HepG2 (cell line): ENCODE data around the gene ADAR. TPM values are rescaled to one million over a fixed set of nuclear protein-coding genes. Genes with fewer than 3 reads are reported as not detected.

Experiments used
- ARNT2 ChIP-seq: sonication (generic); formaldehyde crosslinking; IDR thresholded peaks from 2 replicates; pipeline ENCODE4 v1.8.0; 2022; ENCODE audit warnings: mild to moderate bottlenecking, low read depth, missing genetic modification reagents, moderate library complexity
- ATF1 ChIP-seq: IDR thresholded peaks from 2 replicates; pipeline ENCODE4 v1.6.1; 2016; ENCODE audit warnings: mild to moderate bottlenecking, control low read depth
- EEA1 ChIP-seq: sonication (generic); formaldehyde crosslinking; IDR thresholded peaks from 2 replicates; pipeline ENCODE4 v1.5.1; 2020; ENCODE audit warnings: mild to moderate bottlenecking, missing genetic modification reagents, borderline replicate concordance
- FLYWCH1 ChIP-seq: sonication (generic); formaldehyde crosslinking; IDR thresholded peaks from 2 replicates; pipeline ENCODE4 v1.8.1; 2023; ENCODE audit warnings: mild to moderate bottlenecking, missing genetic modification reagents
- GZF1 ChIP-seq: sonication (generic); formaldehyde crosslinking; IDR thresholded peaks from 2 replicates; pipeline ENCODE4 v1.5.1; 2020; ENCODE audit warnings: mild to moderate bottlenecking, missing genetic modification reagents
- MXD1 ChIP-seq: sonication (generic); formaldehyde crosslinking; IDR thresholded peaks from 2 replicates; pipeline ENCODE4 v1.4.0; 2020; ENCODE audit warnings: mild to moderate bottlenecking, missing genetic modification reagents
- NR2F6 ChIP-seq, 2 experiments: IDR thresholded peaks; 2 replicates each; pipeline ENCODE4 v1.6.1; 2016; ENCODE audit warnings: antibody characterized with exemption in 1 of 2, mild to moderate bottlenecking in 1 of 2
- SMC3 ChIP-seq: IDR thresholded peaks from 2 replicates; pipeline ENCODE4 v1.6.1; 2011; ENCODE audit warnings: low read length, improper control_type of control experiment
- SRF ChIP-seq: IDR thresholded peaks from 2 replicates; pipeline ENCODE4 v1.6.1; 2011; ENCODE audit warnings: mild to moderate bottlenecking, low read depth, low read length, moderate library complexity
- TCF12 ChIP-seq, 2 experiments: fragments of 450-650 bp in 1 of 2; sonication (generic) in 1 of 2; formaldehyde crosslinking in 1 of 2; IDR thresholded peaks; 2 replicates each; pipeline versions ENCODE4 v1.6.1 to v1.8.0; 2017 to 2022; ENCODE audit warnings: antibody characterized with exemption in 1 of 2, mild to moderate bottlenecking in 1 of 2, missing genetic modification reagents in 1 of 2, moderate library complexity in 1 of 2
- TFDP2 ChIP-seq: sonication (generic); formaldehyde crosslinking; IDR thresholded peaks from 2 replicates; pipeline ENCODE4 v1.4.0; 2020; ENCODE audit warnings: missing genetic modification reagents
- THAP11 ChIP-seq: IDR thresholded peaks from 2 replicates; pipeline ENCODE4 v1.6.1; 2016; ENCODE audit warnings: missing biosample characterization, missing genetic modification reagents
- TMF1 ChIP-seq: sonication (generic); formaldehyde crosslinking; IDR thresholded peaks from 2 replicates; pipeline ENCODE4 v1.8.1; 2022; ENCODE audit warnings: low read depth, missing genetic modification reagents
- TSC22D2 ChIP-seq: sonication (generic); formaldehyde crosslinking; IDR thresholded peaks from 2 replicates; pipeline ENCODE4 v1.5.1; 2020; ENCODE audit warnings: missing genetic modification reagents, mild to moderate bottlenecking, borderline replicate concordance
- ZMAT3 ChIP-seq: sonication (generic); formaldehyde crosslinking; conservative IDR thresholded peaks from 2 replicates; pipeline ENCODE4 v1.7.0; 2021; ENCODE audit warnings: missing genetic modification reagents
- ZNF136 ChIP-seq: sonication (generic); formaldehyde crosslinking; IDR thresholded peaks from 2 replicates; pipeline ENCODE4 v1.8.1; 2022; ENCODE audit warnings: low read depth, mild to moderate bottlenecking, moderate library complexity, missing genetic modification reagents
- ZNF318 ChIP-seq: sonication (generic); formaldehyde crosslinking; IDR thresholded peaks from 2 replicates; pipeline ENCODE4 v1.4.0; 2020; ENCODE audit warnings: mild to moderate bottlenecking, missing genetic modification reagents
- ZNF34 ChIP-seq: sonication (generic); formaldehyde crosslinking; IDR thresholded peaks from 2 replicates; pipeline ENCODE4 v1.4.0; 2020; ENCODE audit warnings: mild to moderate bottlenecking, missing genetic modification reagents, borderline replicate concordance
- ZNF777 ChIP-seq: sonication (generic); formaldehyde crosslinking; IDR thresholded peaks from 2 replicates; pipeline ENCODE4 v1.4.0; 2020; ENCODE audit warnings: missing genetic modification reagents
- ZNF883 ChIP-seq: sonication (generic); formaldehyde crosslinking; IDR thresholded peaks from 2 replicates; pipeline ENCODE4 v1.5.1; 2020; ENCODE audit warnings: mild to moderate bottlenecking, missing genetic modification reagents; ENCODE audit errors: not compliant biosample characterization
- polyA plus RNA-seq, 8 experiments: library from polyadenylated mRNA; depleted of rRNA in 3 of 8; stranded (reverse) in 7 of 8; unstranded in 1 of 8; fragments of >200 nt; fragmentation: Illumina TruSeq in 4 of 8; extraction: Trizol in 4 of 8; gene quantifications; 2 replicates each; pipeline versions ENCODE4 v1.2.1 to v1.2.3, GENCODE V29; 2011 to 2016; ENCODE audit warnings: low read depth in 4 of 8, missing spikeins in 1 of 8, mixed read lengths in 1 of 8; ENCODE audit not compliant: insufficient read depth in 1 of 8
- total RNA-seq, 5 experiments: library from RNA; depleted of rRNA; stranded (reverse); fragments of >200 nt; fragmentation: Illumina TruSeq; extraction: Trizol; gene quantifications; 2 replicates each; pipeline ENCODE4 v1.2.3, GENCODE V29; 2016; ENCODE audit warnings: low read depth in 1 of 5

ADAR gene
- total and polyA plus RNA-seq, 2 of the 13 experiments (the other 11 are each of a cell fraction or from before 2014, with no cell fraction given), result 70.8 to 86.2 TPM

- TF ChIP-seq SRF (0 out of 2 replicates have a peak, but pooled peaks have one; percentile 28), ZNF318 (CRISPR knock-in tag) (peak; percentile 55; the same call in 1 of the 2 replicates), TFDP2 (no peak), SMC3 (no peak), TCF12 (IDR thresholded peaks at IDR 0.05) (no peak), TCF12 (CRISPR knock-in tag; IDR thresholded peaks at IDR 0.05) (no peak), TMF1 (CRISPR knock-in tag) (no peak), ZMAT3 (CRISPR knock-in tag) (peak; percentile 83; the same call in 1 of the 2 replicates), ATF1 (CRISPR knock-in tag) (no peak), MXD1 (peak; percentile 55; the same call in 1 of the 2 replicates), NR2F6 (IDR thresholded peaks at IDR 0.05) (no peak), NR2F6 (CRISPR knock-in tag; IDR thresholded peaks at IDR 0.05) (no peak), ZNF777 (CRISPR knock-in tag) (peak; percentile 64), ZNF136 (CRISPR knock-in tag) (no peak), ARNT2 (CRISPR knock-in tag) (peak; percentile 68; the same call in 1 of the 2 replicates), ZNF883 (CRISPR knock-in tag) (peak; percentile 43), TSC22D2 (CRISPR knock-in tag) (no peak), EEA1 (no peak), ZNF34 (CRISPR knock-in tag) (0 out of 2 replicates have a peak, but pooled peaks have one; percentile 20), THAP11 (CRISPR knock-in tag) (peak; percentile 50; the same call in 1 of the 2 replicates), GZF1 (CRISPR knock-in tag) (no peak), FLYWCH1 (CRISPR knock-in tag) (no peak)
Measured at GRCh38 chr1:154607609-154608396, at the start of gene ADAR (continued).
